Measurements from ENCODE around the gene C17orf100. TPM values are rescaled to one million over a fixed set of nuclear protein-coding genes. Genes with fewer than 3 reads are reported as not detected.

The C17orf100 gene
- total and polyA plus RNA-seq, 9 of the 15 experiments (the other 6 are each of a cell fraction or from before 2014, with no cell fraction given) = 0.04 to 1.7 (median 0.43) TPM

- TF ChIP-seq, protein P1, sequence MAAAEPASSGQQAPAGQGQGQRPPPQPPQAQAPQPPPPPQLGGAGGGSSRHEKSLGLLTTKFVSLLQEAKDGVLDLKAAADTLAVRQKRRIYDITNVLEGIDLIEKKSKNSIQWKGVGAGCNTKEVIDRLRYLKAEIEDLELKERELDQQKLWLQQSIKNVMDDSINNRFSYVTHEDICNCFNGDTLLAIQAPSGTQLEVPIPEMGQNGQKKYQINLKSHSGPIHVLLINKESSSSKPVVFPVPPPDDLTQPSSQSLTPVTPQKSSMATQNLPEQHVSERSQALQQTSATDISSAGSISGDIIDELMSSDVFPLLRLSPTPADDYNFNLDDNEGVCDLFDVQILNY (CRISPR knock-in tag; IDR thresholded peaks at IDR 0.05) = peak; percentile 67; the same call in 1 of the 2 replicates
- TF ChIP-seq HDAC2 (IDR thresholded peaks at IDR 0.05) = peak; percentile 17; the same call in 1 of the 2 replicates
- peak; percentile 17 for TF ChIP-seq PHF20 (IDR thresholded peaks at IDR 0.05; ENCODE audit: partially characterized antibody)
- 0 out of 2 replicates have a peak, but pooled peaks have one; percentile 54 for TF ChIP-seq LCOR (CRISPR knock-in tag; IDR thresholded peaks at IDR 0.05)
- TF ChIP-seq TAL1 (IDR thresholded peaks at IDR 0.05) = no peak
- TF ChIP-seq NRF1 (conservative IDR thresholded peaks at IDR 0.05 in 1 of 2, IDR thresholded peaks at IDR 0.05 in 1 of 2) = peak; percentile 61 to 65
- no peak for TF ChIP-seq CUX1 (CRISPR knock-in tag; IDR thresholded peaks at IDR 0.05)
- peak; percentile 86 for TF ChIP-seq ETV5 (CRISPR knock-in tag; IDR thresholded peaks at IDR 0.05; ENCODE audit: low read depth)
- no peak for TF ChIP-seq TEAD4 (IDR thresholded peaks at IDR 0.05; ENCODE audit: low read length)
- TF ChIP-seq TEAD4 (CRISPR knock-in tag; IDR thresholded peaks at IDR 0.05; ENCODE audit: borderline replicate concordance) = no peak
- peak; percentile 40; the same call in 1 of the 2 replicates for TF ChIP-seq MBD2 (IDR thresholded peaks at IDR 0.05; ENCODE audit: borderline replicate concordance, low read depth)
- no peak for TF ChIP-seq ZNF121 (CRISPR knock-in tag; conservative IDR thresholded peaks at IDR 0.05)
- TF ChIP-seq FIP1L1 (IDR thresholded peaks at IDR 0.05; ENCODE audit: low read depth, low read length, poor library complexity, severe bottlenecking) = peak; percentile 27
- TF ChIP-seq SRF (CRISPR knock-in tag; IDR thresholded peaks at IDR 0.05) = peak in 1 of 2 experiments; percentile 84; a peak in 2 of 4 replicates
- TF ChIP-seq ZZZ3 (IDR thresholded peaks at IDR 0.05) = peak; percentile 82
- TF ChIP-seq MYC (IDR thresholded peaks at IDR 0.05; ENCODE audit: low read depth, low read length) = peak; percentile 12
- peak; percentile 53; the same call in 1 of the 2 replicates for TF ChIP-seq MYC (CRISPR knock-in tag; IDR thresholded peaks at IDR 0.05; ENCODE audit: borderline replicate concordance, low read depth)
- peak; percentile 82 for TF ChIP-seq EGR1 (conservative IDR thresholded peaks at IDR 0.05)
- TF ChIP-seq ZBTB2 (IDR thresholded peaks at IDR 0.05) = no peak
- 0 out of 2 replicates have a peak, but pooled peaks have one; percentile 34 for TF ChIP-seq DIDO1 (tag; IDR thresholded peaks at IDR 0.05; ENCODE audit: low read depth)
- TF ChIP-seq POLR2B (IDR thresholded peaks at IDR 0.05; ENCODE audit: low read depth, partially characterized antibody) = peak; percentile 83
- peak; percentile 87 for TF ChIP-seq KDM5B (IDR thresholded peaks at IDR 0.05; ENCODE audit: insufficient replicate concordance, low read depth, low read length)
Observed at GRCh38 chr17:6640536-6641246, 10.9 kb upstream of the C17orf100 start, which contains the start of the genes KIAA0753 and TXNDC17 (continued).

All from K562 (cell line).